Adrenal gland (tissue), 5 donors: ENCODE data around the gene TRIM27.

Source experiments
- CTCF ChIP-seq, 6 experiments: fragments of 450-650 bp in 4 of 6; fragments of 200-600 bp in 2 of 6; sonication (generic) in 1 of 6; IDR thresholded peaks; 1 replicate in 5 of 6; 2 replicates in 1 of 6; pipeline versions ENCODE4 v1.5.1 to v1.8.0; 2016 to 2021; ENCODE audit warnings: antibody characterized with exemption in 6 of 6, mild to moderate bottlenecking in 2 of 6, moderate library complexity in 1 of 6
- POLR2A ChIP-seq, 2 donors: fragments of 450-650 bp; IDR thresholded peaks; one replicate each; pipeline ENCODE4 v1.6.1; 2017; ENCODE audit warnings: antibody characterized with exemption in 2 of 2, mild to moderate bottlenecking in 2 of 2, moderate library complexity in 1 of 2
- donor health status: DM: no; HTN: no; CAD: no.

DNA sequence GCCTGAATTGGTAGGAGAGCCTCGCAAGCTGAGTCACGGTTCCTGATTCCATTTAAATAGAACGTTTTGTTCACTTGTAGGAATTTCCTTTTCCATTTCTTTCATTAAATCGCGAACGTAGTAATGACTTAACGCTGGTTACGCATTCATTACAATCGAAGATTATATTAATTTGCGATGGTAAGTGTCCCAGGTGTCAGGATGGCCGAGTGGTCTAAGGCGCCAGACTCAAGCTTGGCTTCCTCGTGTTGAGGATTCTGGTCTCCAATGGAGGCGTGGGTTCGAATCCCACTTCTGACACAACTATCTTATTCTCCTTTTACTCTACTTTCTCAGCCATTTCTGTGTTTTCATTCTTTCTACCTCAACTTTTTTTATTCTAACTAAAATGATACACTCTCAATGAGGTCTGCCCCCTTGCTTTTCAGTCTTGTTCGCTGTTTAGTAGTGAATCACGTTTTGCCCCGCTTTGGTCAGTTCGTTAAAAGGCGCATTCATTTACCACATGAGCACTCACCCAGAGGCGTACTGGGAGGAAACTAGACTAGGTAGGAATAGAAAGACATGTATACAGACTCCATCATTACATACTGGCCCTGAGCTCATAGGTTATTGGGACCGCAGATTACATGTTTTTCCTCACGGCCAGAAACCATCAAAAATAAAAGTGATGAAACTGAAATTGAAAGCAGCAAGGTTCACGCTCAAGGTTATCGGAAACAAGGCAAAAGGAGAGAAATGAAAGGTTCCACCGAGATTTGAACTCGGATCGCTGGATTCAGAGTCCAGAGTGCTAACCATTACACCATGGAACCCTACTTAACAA, 17.3 kb upstream of the TRIM27 start:
- TF ChIP-seq POLR2A (IDR thresholded peaks at IDR 0.05): no peak
- TF ChIP-seq CTCF (IDR thresholded peaks at IDR 0.05): no peak
